GM12891 (cell line): ENCODE measurements around the gene CSAD.

ENCODE experiments used
- DNase-seq: peaks from one replicate; pipeline ENCODE4 v3.0.0; 2011; ENCODE audit warnings: low spot score; ENCODE audit not compliant: insufficient read length
- FAIRE-seq: peaks from 2 replicates; lab custom pipeline; 2011; peaks lifted over from hg19 to GRCh38; lab: Jason Lieb, UNC
- PAX5 ChIP-seq: IDR thresholded peaks from 2 replicates; pipeline ENCODE4 v1.6.1; 2011; ENCODE audit warnings: low read length, moderate library complexity, mild to moderate bottlenecking; ENCODE audit not compliant: insufficient read depth, severe bottlenecking
- POLR2A ChIP-seq: IDR thresholded peaks from 2 replicates; pipeline ENCODE4 v1.6.1; 2011; ENCODE audit warnings: low read depth, low read length, control low read depth
- POLR2AphosphoS5 ChIP-seq: IDR thresholded peaks from 2 replicates; pipeline ENCODE4 v1.6.1; 2011; ENCODE audit warnings: low read depth, low read length, control low read depth
- POU2F2 ChIP-seq: IDR thresholded peaks from 2 replicates; pipeline ENCODE4 v1.6.1; 2011; ENCODE audit warnings: low read depth, mild to moderate bottlenecking, control low read depth, low read length, moderate library complexity
- SPI1 ChIP-seq: IDR thresholded peaks from 2 replicates; pipeline ENCODE4 v1.6.1; 2011; ENCODE audit warnings: low read depth, low read length, control low read depth
- TAF1 ChIP-seq: IDR thresholded peaks from 2 replicates; pipeline ENCODE4 v1.6.1; 2011; ENCODE audit warnings: low read depth, low read length, control low read depth

Gene CSAD

DNA sequence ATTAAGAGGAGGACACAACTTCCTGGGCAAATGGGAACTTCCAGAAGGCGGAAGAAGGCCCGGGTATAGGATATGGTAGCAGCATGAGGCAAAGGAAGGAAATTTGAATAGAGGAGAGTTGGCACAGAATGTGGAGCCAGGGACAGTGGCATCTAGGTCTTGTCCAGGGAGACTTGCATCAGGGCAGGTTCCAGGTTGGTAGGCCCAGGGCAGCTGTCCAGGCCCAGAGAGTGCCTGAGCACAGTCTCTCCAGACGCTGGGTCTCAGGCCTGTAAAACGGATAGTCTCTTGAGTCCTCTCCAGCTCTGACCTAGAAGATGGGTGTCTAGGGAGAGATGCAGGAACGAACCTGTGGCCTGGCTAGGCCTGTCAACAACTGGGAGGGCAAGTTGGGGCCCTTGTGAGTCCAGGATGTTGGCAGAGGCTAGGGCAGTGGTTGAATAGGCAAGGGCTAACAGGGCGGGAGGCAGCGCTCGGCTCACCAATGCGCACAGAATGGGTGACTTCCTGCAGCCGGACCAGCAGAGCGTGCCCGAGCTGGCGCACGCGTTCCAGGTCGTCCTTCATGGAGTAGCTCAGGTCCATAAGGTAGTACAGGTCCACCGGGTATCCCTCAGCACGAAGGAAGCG is 16.4 kb upstream of the CSAD start:
- FAIRE-seq (no peak), DNase-seq (no peak)
- no peak for TF ChIP-seq TAF1
- no peak for TF ChIP-seq POU2F2
- no peak for TF ChIP-seq POLR2A
- TF ChIP-seq PAX5 = no peak
- no peak for TF ChIP-seq SPI1
- TF ChIP-seq POLR2AphosphoS5 = no peak

DNA sequence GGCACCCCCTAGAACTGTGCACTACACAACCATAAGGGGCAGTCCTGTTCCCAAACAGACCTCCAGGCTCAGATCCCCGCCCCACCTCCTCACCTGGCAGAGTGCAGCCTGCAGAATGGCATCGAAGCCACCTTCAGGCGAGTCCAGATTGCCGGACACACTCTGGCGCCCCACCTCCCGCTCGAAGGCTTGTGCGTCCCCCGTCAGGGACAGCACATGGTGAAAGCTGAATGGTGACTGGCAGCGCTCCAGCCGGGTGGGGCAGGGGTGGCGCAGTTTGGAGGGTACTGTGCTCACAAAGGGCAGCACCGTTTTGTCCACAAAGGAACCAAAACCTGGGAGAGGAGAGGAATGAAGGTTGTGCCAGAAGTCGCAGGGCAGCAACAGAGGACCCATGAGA is 15.8 kb upstream of the CSAD start:
- DNase-seq = no peak
- FAIRE-seq = no peak
- TF ChIP-seq PAX5 (no peak), POU2F2 (no peak), POLR2AphosphoS5 (no peak; the same call in 1 of the 2 replicates), POLR2A (no peak), TAF1 (no peak), SPI1 (no peak)

- FAIRE-seq (no peak), DNase-seq (no peak)
- TF ChIP-seq PAX5 = no peak
- peak; percentile 30; the same call in 1 of the 2 replicates for TF ChIP-seq POLR2A
- TF ChIP-seq POU2F2 = 0 out of 2 replicates have a peak, but pooled peaks have one; percentile 13
- 0 out of 2 replicates have a peak, but pooled peaks have one; percentile 25 for TF ChIP-seq POLR2AphosphoS5
These were observed 15.0 kb upstream of the CSAD start for GRCh38 chr12:53195516-53196420.

DNA sequence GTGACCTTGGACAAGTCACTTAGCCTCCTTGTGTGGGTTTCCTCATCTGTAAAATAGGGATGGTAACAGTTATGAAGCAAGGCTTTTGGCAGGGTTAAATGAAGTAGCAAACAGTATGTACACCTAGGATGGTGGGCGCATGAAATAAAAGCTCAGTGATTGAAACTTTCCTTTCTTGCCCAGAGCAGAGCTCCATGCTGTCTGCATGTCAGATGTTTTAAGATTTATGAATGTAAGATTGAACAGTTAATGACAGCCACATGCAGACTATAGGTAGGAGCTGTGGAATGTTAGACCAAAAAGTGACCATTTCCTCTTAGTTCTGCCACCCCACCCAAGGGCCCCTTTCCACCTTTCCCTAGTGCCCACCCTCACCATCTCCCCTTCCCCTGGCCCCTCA is 14.2 kb upstream of the CSAD start:
- TF ChIP-seq PAX5 (no peak), POLR2AphosphoS5 (no peak), TAF1 (no peak), SPI1 (no peak), POU2F2 (no peak), POLR2A (no peak)
- no peak for DNase-seq
- FAIRE-seq = no peak

DNA sequence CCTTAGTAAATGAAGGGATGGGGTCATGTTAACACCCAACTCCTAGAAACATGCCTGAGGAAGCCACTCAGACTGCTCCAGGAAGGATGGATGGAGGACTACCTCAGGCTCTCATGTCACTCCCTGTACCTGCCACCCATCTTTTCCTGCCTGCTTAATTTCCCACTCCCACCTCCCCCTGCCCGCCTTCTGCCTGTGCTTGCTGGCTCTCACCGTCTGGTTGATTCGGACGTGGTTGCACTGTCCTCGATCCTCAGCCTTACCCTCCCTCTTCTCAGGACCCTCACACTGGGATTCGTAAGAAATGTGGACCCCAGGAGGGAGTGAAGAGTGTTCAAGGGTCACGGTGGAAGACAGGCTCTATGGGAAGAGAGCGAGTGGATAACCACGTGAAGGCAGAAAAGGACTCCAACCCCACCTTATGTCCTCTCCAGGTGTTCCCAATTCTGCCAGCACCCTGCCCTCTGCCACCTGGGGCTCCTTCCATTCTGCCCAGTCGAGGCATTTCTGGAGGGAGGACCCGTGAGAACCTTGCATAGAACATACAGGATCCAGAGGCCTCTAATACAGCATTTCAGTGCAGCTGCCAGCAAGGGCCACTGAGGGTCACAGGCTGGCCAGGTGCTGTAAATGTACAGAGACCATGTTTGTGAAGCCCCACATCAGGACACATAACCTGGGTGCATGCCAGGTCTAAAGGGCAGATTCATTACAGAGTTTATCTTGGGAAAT is 13.4 kb upstream of the CSAD start:
- TF ChIP-seq PAX5 = no peak
- TF ChIP-seq POLR2A = peak; percentile 42; the same call in 1 of the 2 replicates
- TF ChIP-seq POLR2AphosphoS5 = peak; percentile 53; the same call in 1 of the 2 replicates
- FAIRE-seq (no peak), DNase-seq (no peak)

DNA sequence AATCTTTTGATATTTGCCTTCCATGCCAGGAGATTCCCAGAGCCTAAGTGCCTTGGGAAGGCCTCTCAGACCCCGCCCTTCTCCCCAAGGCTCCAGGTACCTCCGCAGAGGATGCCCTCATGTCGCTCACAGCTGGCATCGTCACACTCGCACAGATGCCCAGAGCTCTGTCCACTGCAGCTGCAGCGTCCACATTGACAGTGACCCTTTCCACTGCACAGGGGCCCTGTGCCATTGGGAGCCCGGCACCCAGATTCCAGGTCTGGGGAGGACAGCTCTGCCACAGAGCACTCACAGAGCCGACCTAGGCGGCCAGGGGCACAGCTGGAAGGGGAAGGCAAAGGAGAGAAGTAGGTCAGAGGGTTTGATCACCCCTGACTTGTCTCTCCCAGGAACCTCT is 12.3 kb upstream of the CSAD start:
- FAIRE-seq = no peak

GRCh38 chr12:53192531-53193021 is 11.9 kb upstream of the CSAD start:
- no peak for DNase-seq
- FAIRE-seq = no peak
- TF ChIP-seq POU2F2 = no peak
- peak; percentile 75; the same call in 1 of the 2 replicates for TF ChIP-seq POLR2AphosphoS5

More for the DNA sequence above, 12.3 kb upstream of the CSAD start:
- DNase-seq = no peak
- TF ChIP-seq POLR2AphosphoS5 (no peak), PAX5 (no peak), POU2F2 (no peak), TAF1 (no peak), POLR2A (no peak), SPI1 (no peak)

DNA sequence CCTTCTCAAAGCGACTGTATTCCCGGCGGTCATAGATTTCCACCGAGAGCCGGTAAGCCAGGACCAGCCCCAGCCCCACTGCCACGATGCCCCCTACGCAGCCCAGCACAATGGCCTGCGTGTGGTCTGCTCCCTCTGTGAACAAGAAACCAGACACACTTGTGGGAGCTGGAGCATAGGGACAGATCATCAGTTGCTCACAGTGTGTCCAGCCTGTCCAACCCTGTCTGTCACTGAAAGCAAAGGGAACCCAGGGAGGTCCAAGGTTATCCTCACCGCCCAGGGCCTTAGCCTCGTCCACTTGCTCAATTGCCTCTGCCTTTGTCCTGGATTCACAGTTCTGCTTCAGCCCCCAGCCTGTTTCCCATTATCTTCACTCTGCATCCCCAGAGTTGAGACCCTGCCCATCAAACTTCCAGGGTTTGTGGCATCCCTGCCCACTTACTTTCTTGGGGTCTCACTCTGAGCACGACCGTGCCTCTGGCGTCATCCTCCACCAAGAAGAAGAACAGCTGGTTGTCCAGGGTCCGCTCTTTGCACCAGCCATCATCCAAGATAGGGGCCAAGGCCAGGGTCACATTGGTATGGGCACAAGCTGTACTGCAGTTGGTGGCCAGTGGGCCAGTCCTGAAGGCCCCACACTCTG is 11.3 kb upstream of the CSAD start:
- DNase-seq (no peak), FAIRE-seq (no peak)
- no peak for TF ChIP-seq PAX5
- no peak; the same call in 1 of the 2 replicates for TF ChIP-seq POLR2A
- no peak for TF ChIP-seq TAF1
- no peak for TF ChIP-seq POLR2AphosphoS5
- TF ChIP-seq POU2F2 = no peak
- no peak for TF ChIP-seq SPI1

- no peak for FAIRE-seq
- DNase-seq = no peak
- TF ChIP-seq PAX5 (no peak), TAF1 (no peak), POLR2A (no peak), POLR2AphosphoS5 (no peak)
These were observed 10.6 kb upstream of the CSAD start for GRCh38 chr12:53191096-53191884.
